GM03348 (cell line): ENCODE results near the gene PPP1R36.
"Not testable (repeated sequence)": the region's sequence is repeated elsewhere in the genome, so short reads cannot be mapped to it uniquely, and the experiment has no call there.

ENCODE experiments used
- DNase-seq: peaks from one replicate; pipeline ENCODE4 v3.0.0; 2012; ENCODE audit warnings: low spot score

PPP1R36 gene

GRCh38 chr14:64520699-64521098 is 29.1 kb upstream of the PPP1R36 start:
- DNase-seq: no peak

- no peak for DNase-seq
These were observed 27.0 kb upstream of the PPP1R36 start for GRCh38 chr14:64522591-64523355.

- no peak for DNase-seq
These were observed 24.4 kb upstream of the PPP1R36 start for GRCh38 chr14:64525354-64525753.

- DNase-seq: no peak
These were observed 18.2 kb upstream of the PPP1R36 start for GRCh38 chr14:64531567-64531966.

- peak; percentile 36 for DNase-seq
These were observed 13.1 kb upstream of the PPP1R36 start for GRCh38 chr14:64536488-64537245.

- peak; percentile 98 for DNase-seq
These were observed 9.3 kb upstream of the PPP1R36 start, which contains the start of gene HSPA2 for GRCh38 chr14:64540208-64541202. HSPA2 (plus strand) TSS chr14:64540741; CDS start chr14:64540850, 109 bp downstream.

GRCh38 chr14:64541261-64541971 is 8.3 kb upstream of the PPP1R36 start:
- no peak for DNase-seq

GRCh38 chr14:64541972-64542835 is 7.6 kb upstream of the PPP1R36 start:
- no peak for DNase-seq

GRCh38 chr14:64542836-64543201 is 6.9 kb upstream of the PPP1R36 start:
- DNase-seq: no peak

GRCh38 chr14:64544607-64545312 is 5.0 kb upstream of the PPP1R36 start:
- DNase-seq: no peak

- DNase-seq: peak; percentile 35
These were observed 745 bp upstream of the PPP1R36 start for GRCh38 chr14:64549016-64549415.

GRCh38 chr14:64550621-64551333 is 1.0 kb downstream of the PPP1R36 start:
- no peak for DNase-seq

GRCh38 chr14:64554556-64554955 is 4.8 kb downstream of the PPP1R36 start:
- DNase-seq: no peak

GRCh38 chr14:64556526-64556925 is 6.8 kb downstream of the PPP1R36 start:
- no peak for DNase-seq

GRCh38 chr14:64558216-64558615 is 8.5 kb downstream of the PPP1R36 start:
- DNase-seq: not testable (repeated sequence)

GRCh38 chr14:64561631-64562030 is 11.9 kb downstream of the PPP1R36 start:
- DNase-seq: no peak

GRCh38 chr14:64562436-64562835 is 12.7 kb downstream of the PPP1R36 start:
- no peak for DNase-seq

GRCh38 chr14:64563696-64564095 is 13.9 kb downstream of the PPP1R36 start:
- no peak for DNase-seq

GRCh38 chr14:64566651-64567122 is 16.9 kb downstream of the PPP1R36 start:
- DNase-seq: peak; percentile 58
